ENCODE measurements around the gene AKR1D1. TPM values are rescaled to one million over a fixed set of nuclear protein-coding genes. Genes with fewer than 3 reads are reported as not detected.

Gene AKR1D1
- total RNA-seq, 1 donor from 2014 or later, result not detected

DNA sequence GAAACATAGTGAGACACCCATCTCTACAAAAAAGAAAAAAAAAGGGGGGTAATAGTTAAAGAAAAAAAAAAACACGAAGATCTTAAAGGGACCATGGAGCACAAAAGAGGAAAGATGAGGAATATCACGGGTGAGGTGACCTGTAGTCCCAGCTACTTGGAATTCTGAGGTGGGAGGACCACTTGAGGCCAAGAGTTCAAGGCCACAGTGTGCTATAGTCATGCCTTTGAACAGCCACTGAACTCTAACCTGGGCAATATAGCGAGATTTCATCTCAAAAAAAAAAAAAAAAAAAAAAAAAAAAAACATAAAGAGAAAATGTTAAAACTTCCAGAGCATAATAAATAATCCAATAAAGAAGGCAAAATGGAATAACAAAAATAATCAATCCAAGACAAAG is 23.6 kb downstream of the AKR1D1 start:
- Mint-ChIP-seq H3K4me1 (ENCODE audit: low read depth) (no peaks in the 10 kb centered on the region), H3K9me3 (ENCODE audit: low read depth) (no peaks in the 10 kb centered on the region), H3K36me3 (ENCODE audit: low read depth) (no peaks in the 10 kb centered on the region), H3K27me3 (ENCODE audit: low read depth) (no peaks in the 10 kb centered on the region), H3K4me3 (ENCODE audit: unreplicated experiment) (no peak overlapping the region), H3K27ac (ENCODE audit: unreplicated experiment) (no peak overlapping the region)
- DNase-seq (ENCODE audit: low spot score), result no peak
- TF ChIP-seq, protein P1, sequence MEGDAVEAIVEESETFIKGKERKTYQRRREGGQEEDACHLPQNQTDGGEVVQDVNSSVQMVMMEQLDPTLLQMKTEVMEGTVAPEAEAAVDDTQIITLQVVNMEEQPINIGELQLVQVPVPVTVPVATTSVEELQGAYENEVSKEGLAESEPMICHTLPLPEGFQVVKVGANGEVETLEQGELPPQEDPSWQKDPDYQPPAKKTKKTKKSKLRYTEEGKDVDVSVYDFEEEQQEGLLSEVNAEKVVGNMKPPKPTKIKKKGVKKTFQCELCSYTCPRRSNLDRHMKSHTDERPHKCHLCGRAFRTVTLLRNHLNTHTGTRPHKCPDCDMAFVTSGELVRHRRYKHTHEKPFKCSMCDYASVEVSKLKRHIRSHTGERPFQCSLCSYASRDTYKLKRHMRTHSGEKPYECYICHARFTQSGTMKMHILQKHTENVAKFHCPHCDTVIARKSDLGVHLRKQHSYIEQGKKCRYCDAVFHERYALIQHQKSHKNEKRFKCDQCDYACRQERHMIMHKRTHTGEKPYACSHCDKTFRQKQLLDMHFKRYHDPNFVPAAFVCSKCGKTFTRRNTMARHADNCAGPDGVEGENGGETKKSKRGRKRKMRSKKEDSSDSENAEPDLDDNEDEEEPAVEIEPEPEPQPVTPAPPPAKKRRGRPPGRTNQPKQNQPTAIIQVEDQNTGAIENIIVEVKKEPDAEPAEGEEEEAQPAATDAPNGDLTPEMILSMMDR (IDR thresholded peaks at IDR 0.05), result no peak

DNA sequence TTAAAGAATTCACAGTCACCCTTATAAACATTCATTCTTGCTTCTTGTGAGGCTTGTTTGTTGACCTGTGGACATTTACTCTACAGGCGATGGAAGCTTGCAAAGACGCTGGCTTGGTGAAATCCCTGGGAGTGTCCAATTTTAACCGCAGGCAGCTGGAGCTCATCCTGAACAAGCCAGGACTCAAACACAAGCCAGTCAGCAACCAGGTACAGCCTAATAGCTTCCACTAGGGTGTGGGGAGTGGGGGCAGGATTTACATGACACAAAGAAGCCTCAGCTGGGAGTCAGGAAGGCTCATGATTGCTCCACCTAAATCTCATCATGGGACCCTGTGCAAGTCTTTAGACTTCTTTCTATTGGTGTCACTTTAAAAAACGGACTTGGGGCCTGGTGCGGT is 29.0 kb downstream of the AKR1D1 start:
- Mint-ChIP-seq H3K27me3 (ENCODE audit: low read depth) (no peaks in the 10 kb centered on the region), H3K4me3 (ENCODE audit: unreplicated experiment) (no peak overlapping the region), H3K4me1 (ENCODE audit: low read depth) (no peaks in the 10 kb centered on the region), H3K9me3 (ENCODE audit: low read depth) (no peaks in the 10 kb centered on the region), H3K27ac (ENCODE audit: unreplicated experiment) (no peak overlapping the region), H3K36me3 (ENCODE audit: low read depth) (no peaks in the 10 kb centered on the region)
- no peak for DNase-seq (ENCODE audit: low spot score)
- TF ChIP-seq, protein P1 (IDR thresholded peaks at IDR 0.05), result no peak

DNA sequence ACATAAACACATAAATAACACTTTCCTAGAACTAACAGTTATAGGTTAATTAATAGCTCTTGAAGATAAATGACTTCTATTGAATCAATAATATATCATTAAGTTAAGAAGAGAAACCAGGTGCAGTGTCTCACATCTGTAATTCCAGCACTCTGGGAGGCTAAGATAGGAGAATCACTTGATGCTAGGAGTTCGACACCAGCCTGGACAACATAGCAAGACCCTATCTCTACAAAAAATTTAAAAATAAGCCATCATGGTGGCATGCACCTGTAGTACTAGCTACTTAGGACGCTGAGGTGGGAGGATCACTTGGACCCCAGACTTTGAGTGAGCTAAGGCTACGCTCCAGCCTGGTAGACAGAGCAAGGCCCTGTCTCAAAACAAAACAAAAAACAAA is 38.8 kb downstream of the AKR1D1 start:
- TF ChIP-seq, protein P1 (IDR thresholded peaks at IDR 0.05), result no peak
- Mint-ChIP-seq H3K36me3 (ENCODE audit: low read depth) (peaks cover 2% of the 10 kb centered on the region), H3K9me3 (ENCODE audit: low read depth) (no peaks in the 10 kb centered on the region), H3K27ac (ENCODE audit: unreplicated experiment) (no peak overlapping the region), H3K4me1 (ENCODE audit: low read depth) (peaks cover 13% of the 10 kb centered on the region), H3K27me3 (ENCODE audit: low read depth) (no peaks in the 10 kb centered on the region), H3K4me3 (ENCODE audit: unreplicated experiment) (no peak overlapping the region)
- no peak for DNase-seq (ENCODE audit: low spot score)

DNA sequence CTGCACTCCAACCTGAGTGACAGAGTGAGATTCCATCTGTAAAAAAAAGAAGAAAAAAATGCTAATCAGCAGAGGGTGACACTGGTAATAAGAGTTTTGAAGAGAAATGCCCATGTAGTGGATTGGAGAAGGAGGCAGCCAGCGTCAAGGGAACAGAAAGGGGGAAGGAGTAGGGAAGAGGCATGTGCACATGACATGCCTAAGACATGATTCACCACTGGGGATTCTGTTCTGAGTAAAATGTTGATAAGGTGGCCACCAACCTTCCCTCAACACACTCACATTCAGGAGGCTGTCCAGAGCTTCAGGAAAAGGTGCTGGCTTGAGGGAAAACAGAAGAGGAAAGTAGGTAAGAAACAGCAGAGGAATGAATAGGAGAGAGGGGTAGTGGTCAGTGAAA is 39.9 kb downstream of the AKR1D1 start:
- H3K27ac Mint-ChIP-seq (ENCODE audit: unreplicated experiment), result peak overlapping the region; percentile 42
- H3K36me3 Mint-ChIP-seq (ENCODE audit: low read depth), result no peaks in the 10 kb centered on the region
- H3K9me3 Mint-ChIP-seq (ENCODE audit: low read depth), result no peaks in the 10 kb centered on the region
- TF ChIP-seq, protein P1 (IDR thresholded peaks at IDR 0.05), result no peak
- no peak for DNase-seq (ENCODE audit: low spot score)
- H3K4me3 Mint-ChIP-seq (ENCODE audit: unreplicated experiment), result no peak overlapping the region
- H3K4me1 Mint-ChIP-seq (ENCODE audit: low read depth), result peaks cover 13% of the 10 kb centered on the region
- no peaks in the 10 kb centered on the region for H3K27me3 Mint-ChIP-seq (ENCODE audit: low read depth)

DNA sequence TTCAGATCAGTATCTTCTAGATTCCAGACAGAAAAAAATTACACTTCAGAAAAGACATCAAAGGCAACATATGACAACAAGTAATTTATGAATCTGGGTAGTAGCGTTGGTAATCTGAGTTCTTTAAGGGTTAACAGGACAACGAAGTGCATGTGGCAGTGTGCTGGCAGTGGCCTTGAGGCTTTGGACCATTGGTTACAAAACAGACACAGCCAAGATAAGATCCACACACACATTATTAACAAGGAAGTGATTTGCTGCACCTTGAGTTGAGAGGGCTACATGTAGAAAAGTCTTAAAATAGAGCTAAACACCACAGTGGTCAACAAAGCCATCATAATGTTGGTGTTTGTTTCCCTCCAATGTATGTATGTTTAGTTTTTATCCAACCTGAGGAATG is 40.6 kb downstream of the AKR1D1 start:
- H3K4me3 Mint-ChIP-seq (ENCODE audit: unreplicated experiment), result no peak overlapping the region
- no peaks in the 10 kb centered on the region for H3K9me3 Mint-ChIP-seq (ENCODE audit: low read depth)
- no peak overlapping the region for H3K27ac Mint-ChIP-seq (ENCODE audit: unreplicated experiment)
- DNase-seq (ENCODE audit: low spot score), result no peak
- no peaks in the 10 kb centered on the region for H3K27me3 Mint-ChIP-seq (ENCODE audit: low read depth)
- no peaks in the 10 kb centered on the region for H3K36me3 Mint-ChIP-seq (ENCODE audit: low read depth)
- TF ChIP-seq, protein P1 (IDR thresholded peaks at IDR 0.05), result no peak
- H3K4me1 Mint-ChIP-seq (ENCODE audit: low read depth), result peaks cover 13% of the 10 kb centered on the region

Data from chondrocyte (in vitro differentiated cells).